OCI-LY3 (cell line): ENCODE results near the gene HP.

Source experiments
- EZH2phosphoT487 ChIP-seq: fragments of 200-600 bp; shearing (Covaris generic); IDR thresholded peaks from 2 replicates; pipeline ENCODE4 v1.6.1; 2018; ENCODE audit warnings: antibody characterized with exemption, mixed run types, low read depth
- TF ChIP-seq, protein P1 (sequence below): fragments of 200-600, 300-600 bp; sonication (generic); IDR thresholded peaks from 2 replicates; pipeline ENCODE4 v1.5.1; 2014; ENCODE audit warnings: antibody characterized with exemption, low read length, low read depth

DNA sequence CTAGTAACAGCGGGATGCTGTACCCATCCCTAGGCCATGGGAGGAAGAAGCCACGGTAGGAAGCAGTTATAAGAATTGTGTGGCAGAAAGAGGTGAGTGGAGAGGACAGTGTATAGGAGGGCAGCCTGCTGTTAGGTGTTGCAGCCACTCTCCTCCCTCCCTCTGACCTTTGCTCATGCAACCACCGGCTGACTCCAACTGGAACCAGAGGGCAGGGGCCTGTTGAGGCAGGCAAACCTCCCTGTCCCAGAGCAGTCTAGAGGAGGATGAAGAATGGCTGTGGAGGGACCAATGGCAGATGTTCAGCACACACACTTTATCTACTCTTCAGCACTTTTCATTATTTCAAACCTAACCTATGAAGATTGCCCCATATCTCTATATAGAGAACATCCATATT lies 36.9 kb downstream of the HP start:
- TF ChIP-seq, protein P1, sequence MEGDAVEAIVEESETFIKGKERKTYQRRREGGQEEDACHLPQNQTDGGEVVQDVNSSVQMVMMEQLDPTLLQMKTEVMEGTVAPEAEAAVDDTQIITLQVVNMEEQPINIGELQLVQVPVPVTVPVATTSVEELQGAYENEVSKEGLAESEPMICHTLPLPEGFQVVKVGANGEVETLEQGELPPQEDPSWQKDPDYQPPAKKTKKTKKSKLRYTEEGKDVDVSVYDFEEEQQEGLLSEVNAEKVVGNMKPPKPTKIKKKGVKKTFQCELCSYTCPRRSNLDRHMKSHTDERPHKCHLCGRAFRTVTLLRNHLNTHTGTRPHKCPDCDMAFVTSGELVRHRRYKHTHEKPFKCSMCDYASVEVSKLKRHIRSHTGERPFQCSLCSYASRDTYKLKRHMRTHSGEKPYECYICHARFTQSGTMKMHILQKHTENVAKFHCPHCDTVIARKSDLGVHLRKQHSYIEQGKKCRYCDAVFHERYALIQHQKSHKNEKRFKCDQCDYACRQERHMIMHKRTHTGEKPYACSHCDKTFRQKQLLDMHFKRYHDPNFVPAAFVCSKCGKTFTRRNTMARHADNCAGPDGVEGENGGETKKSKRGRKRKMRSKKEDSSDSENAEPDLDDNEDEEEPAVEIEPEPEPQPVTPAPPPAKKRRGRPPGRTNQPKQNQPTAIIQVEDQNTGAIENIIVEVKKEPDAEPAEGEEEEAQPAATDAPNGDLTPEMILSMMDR: no peak
- TF ChIP-seq EZH2phosphoT487: no peak
